K562 (cell line): Measurements from ENCODE around the gene ABCF2. TPM values are rescaled to one million over a fixed set of nuclear protein-coding genes. Genes with fewer than 3 reads are reported as not detected.
A peak's percentile ranks its signal among the peaks of the same experiment; 100 is the strongest.

Experiments used
- BHLHE40 ChIP-seq: IDR thresholded peaks from 2 replicates; pipeline ENCODE4 v1.6.1; 2011; ENCODE audit warnings: low read length, improper control_type of control experiment
- CXXC5 ChIP-seq: fragments of 250-450 bp; sonication (Bioruptor Pico); IDR thresholded peaks from 2 replicates; pipeline ENCODE4 v1.8.0; 2022; ENCODE audit warnings: inconsistent platforms, mild to moderate bottlenecking, moderate library complexity
- EHMT2 ChIP-seq: fragments of 450-650 bp; IDR thresholded peaks from 2 replicates; pipeline ENCODE4 v1.6.1; 2018; ENCODE audit warnings: antibody characterized with exemption
- HMGN3 ChIP-seq: IDR thresholded peaks from 2 replicates; pipeline ENCODE4 v1.6.1; 2011; ENCODE audit warnings: borderline replicate concordance, low read depth, mild to moderate bottlenecking, mixed read lengths, low read length; ENCODE audit not compliant: insufficient read length; ENCODE audit errors: extremely low read depth
- KDM4B ChIP-seq, 2 experiments: fragments of 450-650 bp in 1 of 2; sonication (generic) in 1 of 2; IDR thresholded peaks; 2 replicates each; pipeline ENCODE4 v1.6.1; 2016 to 2017; ENCODE audit warnings: borderline replicate concordance in 2 of 2, antibody characterized with exemption in 1 of 2, low read depth in 1 of 2, mild to moderate bottlenecking in 1 of 2
- MECOM ChIP-seq: fragments of 250-450 bp; sonication (Bioruptor Pico); IDR thresholded peaks from 2 replicates; pipeline ENCODE4 v1.8.0; 2022; ENCODE audit warnings: inconsistent platforms
- MIER1 ChIP-seq: fragments of 450-650 bp; IDR thresholded peaks from 2 replicates; pipeline ENCODE4 v1.6.1; 2016; ENCODE audit warnings: antibody characterized with exemption, mild to moderate bottlenecking, low read depth
- MYC ChIP-seq, 2 experiments: fragments of 250-450 bp in 1 of 2; sonication (Bioruptor Pico) in 1 of 2; IDR thresholded peaks; 2 replicates each; pipeline versions ENCODE4 v1.5.1 to v1.6.1; 2012 to 2021; ENCODE audit warnings: low read depth in 2 of 2, borderline replicate concordance in 1 of 2, improper control_type of control experiment in 1 of 2, low read length in 1 of 2, mild to moderate bottlenecking in 1 of 2, moderate library complexity in 1 of 2
- NBN ChIP-seq: fragments of 450-650 bp; IDR thresholded peaks from 2 replicates; pipeline ENCODE4 v1.6.1; 2016; ENCODE audit warnings: low read depth, mild to moderate bottlenecking
- NFIX ChIP-seq: fragments of 250-450 bp; sonication (Bioruptor Pico); IDR thresholded peaks from 2 replicates; pipeline ENCODE4 v1.4.0; 2020; ENCODE audit warnings: low read depth, mild to moderate bottlenecking, moderate library complexity
- PRMT5 ChIP-seq: sonication (generic); formaldehyde crosslinking; IDR thresholded peaks from 2 replicates; pipeline ENCODE4 v1.5.0; 2020; ENCODE audit warnings: missing genetic modification reagents
- PURB ChIP-seq: sonication (generic); formaldehyde crosslinking; IDR thresholded peaks from 2 replicates; pipeline ENCODE4 v1.9.0; 2021; ENCODE audit warnings: low read depth, mild to moderate bottlenecking, missing genetic modification reagents
- RBM15 ChIP-seq: fragments of 200-400 bp; formaldehyde crosslinking; IDR thresholded peaks from 2 replicates; pipeline ENCODE4 v1.6.1; 2018; ENCODE audit warnings: mild to moderate bottlenecking, low read length, moderate library complexity; ENCODE audit not compliant: insufficient read depth
- SMC3 ChIP-seq: conservative IDR thresholded peaks from 2 replicates; pipeline ENCODE4 v1.6.1; 2011; ENCODE audit warnings: low read depth, low read length, improper control_type of control experiment; ENCODE audit not compliant: insufficient read depth
- SREBF2 ChIP-seq: sonication (generic); formaldehyde crosslinking; IDR thresholded peaks from 2 replicates; pipeline ENCODE4 v1.4.0; 2020; ENCODE audit warnings: mild to moderate bottlenecking, missing genetic modification reagents
- U2AF1 ChIP-seq: fragments of 200-400 bp; formaldehyde crosslinking; optimal IDR thresholded peaks from 2 replicates; pipeline ENCODE3; 2017; ENCODE audit warnings: mild to moderate bottlenecking, low read depth, low read length, moderate library complexity
- ZFP91 ChIP-seq: sonication (generic); formaldehyde crosslinking; IDR thresholded peaks from 2 replicates; pipeline ENCODE4 v1.8.0; 2022; ENCODE audit warnings: mild to moderate bottlenecking, missing genetic modification reagents
- ZNF436 ChIP-seq: fragments of 250-450, 450-650 bp; sonication (Bioruptor Pico); formaldehyde crosslinking; IDR thresholded peaks from 2 replicates; pipeline ENCODE4 v1.7.0; 2020; ENCODE audit warnings: mild to moderate bottlenecking
- ZNF511 ChIP-seq: sonication (generic); formaldehyde crosslinking; IDR thresholded peaks from 2 replicates; pipeline ENCODE4 v1.8.0; 2022; ENCODE audit warnings: mild to moderate bottlenecking, missing genetic modification reagents
- ZNF780A ChIP-seq: fragments of 250-450 bp; sonication (Bioruptor Pico); IDR thresholded peaks from 2 replicates; pipeline ENCODE4 v1.5.0; 2021; ENCODE audit warnings: mild to moderate bottlenecking
- polyA plus RNA-seq, 8 experiments: library from polyadenylated mRNA; depleted of rRNA in 4 of 8; stranded (reverse) in 5 of 8; unstranded in 3 of 8; fragments of >200 nt; fragmentation: Nextera tagmentation in 2 of 8; fragmentation: Illumina TruSeq in 1 of 8; extraction: Ambion mirVana in 2 of 8; extraction: Trizol in 1 of 8; gene quantifications; 2 replicates each; pipeline versions ENCODE4 v1.2.1 to v1.2.3, GENCODE V29; 2011 to 2014; ENCODE audit warnings: inconsistent platforms in 1 of 8, missing spikeins in 1 of 8
- total RNA-seq, 7 experiments: library from RNA; depleted of rRNA in 6 of 7; stranded (reverse); fragments of >200 nt in 6 of 7; fragmentation: Illumina TruSeq in 2 of 7; extraction: Trizol in 2 of 7; gene quantifications; 2 replicates each; pipeline versions ENCODE4 v1.2.1 to v1.2.3, GENCODE V29; 2011 to 2021; ENCODE audit warnings: low replicate concordance in 1 of 7
- TF ChIP-seq, protein P1 (sequence below): sonication (generic); formaldehyde crosslinking; IDR thresholded peaks from 2 replicates; pipeline ENCODE4 v1.8.0; 2022; ENCODE audit warnings: missing genetic modification reagents, mild to moderate bottlenecking, moderate library complexity, borderline replicate concordance
- TF ChIP-seq, protein P2 (sequence below): fragments of 250-450 bp; sonication (Bioruptor Pico); IDR thresholded peaks from 2 replicates; pipeline ENCODE4 v1.4.0; 2020

The ABCF2 gene
- total and polyA plus RNA-seq, 9 of the 15 experiments (the other 6 are each of a cell fraction or from before 2014, with no cell fraction given): 62.1 to 224 (median 113) TPM

GRCh38 chr7:151204383-151205032 lies 22.5 kb downstream of the ABCF2 start (continued):
- TF ChIP-seq RBM15 (no peak), SMC3 (0 out of 2 replicates have a peak, but pooled peaks have one; percentile 24), MYC (IDR thresholded peaks at IDR 0.05; ENCODE audit: low read depth, low read length) (peak; percentile 53; the same call in 1 of the 2 replicates), MYC (CRISPR knock-in tag; IDR thresholded peaks at IDR 0.05; ENCODE audit: borderline replicate concordance, low read depth) (no peak), ZNF780A (no peak), ZFP91 (CRISPR knock-in tag) (no peak), HMGN3 (no peak), NBN (no peak), SREBF2 (0 out of 2 replicates have a peak, but pooled peaks have one; percentile 18), PURB (0 out of 2 replicates have a peak, but pooled peaks have one; percentile 18), MIER1 (no peak), PRMT5 (CRISPR knock-in tag) (no peak), CXXC5 (CRISPR knock-in tag) (peak; percentile 77), MECOM (CRISPR knock-in tag) (no peak), KDM4B (IDR thresholded peaks at IDR 0.05; ENCODE audit: borderline replicate concordance in 2 of 2, low read depth in 1 of 2) (no peak), EHMT2 (peak; percentile 78; the same call in 1 of the 2 replicates), U2AF1 (peak; percentile 31), NFIX (CRISPR knock-in tag) (no peak), BHLHE40 (peak; percentile 12; the same call in 1 of the 2 replicates), ZNF511 (peak; percentile 71; the same call in 1 of the 2 replicates), ZNF436 (CRISPR knock-in tag) (no peak)
- TF ChIP-seq, protein P1, sequence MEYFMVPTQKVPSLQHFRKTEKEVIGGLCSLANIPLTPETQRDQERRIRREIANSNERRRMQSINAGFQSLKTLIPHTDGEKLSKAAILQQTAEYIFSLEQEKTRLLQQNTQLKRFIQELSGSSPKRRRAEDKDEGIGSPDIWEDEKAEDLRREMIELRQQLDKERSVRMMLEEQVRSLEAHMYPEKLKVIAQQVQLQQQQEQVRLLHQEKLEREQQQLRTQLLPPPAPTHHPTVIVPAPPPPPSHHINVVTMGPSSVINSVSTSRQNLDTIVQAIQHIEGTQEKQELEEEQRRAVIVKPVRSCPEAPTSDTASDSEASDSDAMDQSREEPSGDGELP: peak; percentile 55; the same call in 1 of the 2 replicates
- TF ChIP-seq, protein P2, sequence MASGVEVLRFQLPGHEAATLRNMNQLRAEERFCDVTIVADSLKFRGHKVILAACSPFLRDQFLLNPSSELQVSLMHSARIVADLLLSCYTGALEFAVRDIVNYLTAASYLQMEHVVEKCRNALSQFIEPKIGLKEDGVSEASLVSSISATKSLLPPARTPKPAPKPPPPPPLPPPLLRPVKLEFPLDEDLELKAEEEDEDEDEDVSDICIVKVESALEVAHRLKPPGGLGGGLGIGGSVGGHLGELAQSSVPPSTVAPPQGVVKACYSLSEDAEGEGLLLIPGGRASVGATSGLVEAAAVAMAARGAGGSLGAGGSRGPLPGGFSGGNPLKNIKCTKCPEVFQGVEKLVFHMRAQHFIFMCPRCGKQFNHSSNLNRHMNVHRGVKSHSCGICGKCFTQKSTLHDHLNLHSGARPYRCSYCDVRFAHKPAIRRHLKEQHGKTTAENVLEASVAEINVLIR (CRISPR knock-in tag): no peak
